Mesenchymal stem cell (in vitro differentiated cells and primary cell): ENCODE results near the gene LASP1NB.
A peak's percentile ranks its signal among the peaks of the same experiment; 100 is the strongest.
"Not testable (repeated sequence)": the region's sequence is repeated elsewhere in the genome, so short reads cannot be mapped to it uniquely, and the experiment has no call there.

Source experiments
- DNase-seq: peaks from one replicate; pipeline ENCODE4 v3.0.0-alpha.2; 2013
- H2AFZ ChIP-seq: one replicate; pipeline ENCODE4 v1.6.1; 2013; ENCODE audit warnings: low read depth, mild to moderate bottlenecking, control low read depth, inconsistent platforms, low read length, moderate library complexity
- H2AK5ac ChIP-seq: 2 replicates; pipeline ENCODE4 v1.6.1; 2013; ENCODE audit warnings: low read length, moderate library complexity, mild to moderate bottlenecking, inconsistent platforms; ENCODE audit not compliant: severe bottlenecking
- H2BK120ac ChIP-seq: one replicate; pipeline ENCODE4 v1.6.1; 2013; ENCODE audit warnings: low read depth, mild to moderate bottlenecking, inconsistent platforms, low read length, moderate library complexity
- H2BK12ac ChIP-seq, 2 experiments: one replicate each; pipeline ENCODE4 v1.6.1; 2013; ENCODE audit warnings: inconsistent platforms in 2 of 2, low read length in 2 of 2, mild to moderate bottlenecking in 2 of 2, moderate library complexity in 2 of 2, control low read depth in 1 of 2
- H2BK15ac ChIP-seq: one replicate; pipeline ENCODE4 v1.6.1; 2013; ENCODE audit warnings: mild to moderate bottlenecking, low read depth, inconsistent platforms; ENCODE audit not compliant: poor library complexity, severe bottlenecking
- H2BK5ac ChIP-seq: 2 replicates; pipeline ENCODE4 v1.6.1; 2013; ENCODE audit warnings: low read depth, mild to moderate bottlenecking, low read length, control low read depth, inconsistent platforms; ENCODE audit not compliant: poor library complexity, severe bottlenecking
- H3K14ac ChIP-seq, 2 experiments: one replicate each; pipeline ENCODE4 v1.6.1; 2013; ENCODE audit warnings: inconsistent platforms in 2 of 2, low read length in 2 of 2, control low read depth in 1 of 2, mild to moderate bottlenecking in 1 of 2, moderate library complexity in 1 of 2
- H3K18ac ChIP-seq, 2 experiments: one replicate each; pipeline ENCODE4 v1.6.1; 2013; ENCODE audit warnings: inconsistent platforms in 2 of 2, low read length in 2 of 2, control low read depth in 1 of 2, low read depth in 1 of 2, mild to moderate bottlenecking in 1 of 2
- H3K23ac ChIP-seq, 2 experiments: one replicate each; pipeline ENCODE4 v1.6.1; 2013; ENCODE audit warnings: inconsistent platforms in 2 of 2, low read length in 2 of 2, mild to moderate bottlenecking in 2 of 2, moderate library complexity in 2 of 2, control low read depth in 1 of 2
- H3K27ac ChIP-seq: 2 replicates; pipeline ENCODE4 v1.5.1; 2013; ENCODE audit warnings: mild to moderate bottlenecking, moderate library complexity, low read length, control low read depth, inconsistent platforms; ENCODE audit not compliant: poor library complexity, severe bottlenecking
- H3K27me3 ChIP-seq, 2 experiments: 2 replicates each; pipeline versions ENCODE4 v1.6.1 to v1.7.0; 2013; ENCODE audit warnings: low read length in 2 of 2, mild to moderate bottlenecking in 2 of 2, moderate library complexity in 2 of 2, control low read depth in 1 of 2, inconsistent platforms in 1 of 2; ENCODE audit not compliant: control insufficient read depth in 1 of 2, insufficient read depth in 1 of 2
- H3K36me3 ChIP-seq, 2 experiments: 2 replicates each; pipeline versions ENCODE4 v1.6.1 to v1.7.0; 2013; ENCODE audit warnings: low read length in 2 of 2, control low read depth in 1 of 2, inconsistent platforms in 1 of 2, low read depth in 1 of 2, mild to moderate bottlenecking in 1 of 2; ENCODE audit not compliant: insufficient read depth in 2 of 2, control insufficient read depth in 1 of 2
- H3K4ac ChIP-seq, 2 experiments: one replicate each; pipeline ENCODE4 v1.6.1; 2013; ENCODE audit warnings: inconsistent platforms in 2 of 2, low read length in 2 of 2, mild to moderate bottlenecking in 2 of 2, moderate library complexity in 2 of 2, control low read depth in 1 of 2, low read depth in 1 of 2
- H3K4me1 ChIP-seq: 2 replicates; pipeline ENCODE4 v1.6.1; 2013; ENCODE audit warnings: low read depth, low read length, control low read depth; ENCODE audit not compliant: control insufficient read depth, insufficient read depth
- H3K4me2 ChIP-seq: 2 replicates; pipeline ENCODE4 v1.6.1; 2013; ENCODE audit warnings: low read length, mild to moderate bottlenecking, inconsistent platforms; ENCODE audit not compliant: poor library complexity, severe bottlenecking
- H3K4me3 ChIP-seq, 2 experiments: 2 replicates each; pipeline versions ENCODE4 v1.5.1 to v1.7.0; 2013; ENCODE audit warnings: low read length in 2 of 2, mild to moderate bottlenecking in 2 of 2, control low read depth in 1 of 2, low read depth in 1 of 2; ENCODE audit not compliant: insufficient read depth in 1 of 2
- H3K79me1 ChIP-seq: replicated peaks from 2 replicates; pipeline ENCODE4 v1.6.1; 2013; ENCODE audit warnings: mild to moderate bottlenecking, control low read depth, low read length, inconsistent platforms; ENCODE audit not compliant: poor library complexity, severe bottlenecking
- H3K9ac ChIP-seq: 2 replicates; pipeline ENCODE4 v1.7.0; 2013; ENCODE audit warnings: mild to moderate bottlenecking, low read length, moderate library complexity
- H3K9me3 ChIP-seq: 2 replicates; pipeline ENCODE4 v1.7.0; 2013; ENCODE audit warnings: mild to moderate bottlenecking, low read length; ENCODE audit not compliant: control insufficient read depth
- H4K8ac ChIP-seq: one replicate; pipeline ENCODE4 v1.6.1; 2013; ENCODE audit warnings: inconsistent platforms, mild to moderate bottlenecking, low read length, moderate library complexity
- H4K91ac ChIP-seq: one replicate; pipeline ENCODE4 v1.6.1; 2013; ENCODE audit warnings: mild to moderate bottlenecking, low read length, inconsistent platforms
- WGBS: methylation state at CpG from one replicate; pipeline ENCODE4 v1.1.7; 2013; ENCODE audit warnings: mixed read lengths; 5-methylcytosine and 5-hydroxymethylcytosine counted together

The LASP1NB gene

DNA sequence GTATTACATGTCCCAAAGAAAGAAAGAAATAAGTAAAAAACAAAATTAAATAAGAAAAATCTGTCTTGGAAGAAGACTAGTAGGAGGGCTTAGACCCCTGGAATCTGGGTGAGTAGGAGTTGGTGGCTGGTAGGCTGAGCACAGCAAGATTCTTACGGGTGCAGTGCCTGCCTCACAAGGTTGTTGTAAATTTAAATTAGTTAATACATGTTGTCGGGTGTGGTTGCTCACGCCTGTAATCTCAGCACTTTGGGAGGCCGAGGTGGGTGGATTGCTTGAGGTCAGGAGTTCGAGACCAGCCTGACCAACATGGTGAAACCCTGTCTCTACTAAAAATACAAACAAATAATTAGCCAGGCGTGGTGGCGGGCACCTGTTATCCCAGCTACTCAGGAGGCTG, 28.4 kb downstream of the LASP1NB start:
- H3K79me1 ChIP-seq, H3K27me3 ChIP-seq, H2BK12ac ChIP-seq, H2BK15ac ChIP-seq, H2AFZ ChIP-seq, H3K14ac ChIP-seq, H3K4ac ChIP-seq, H2BK120ac ChIP-seq, H3K18ac ChIP-seq, H3K9me3 ChIP-seq, DNase-seq, H3K36me3 ChIP-seq, H3K4me1 ChIP-seq, H4K8ac ChIP-seq, H4K91ac ChIP-seq, H2AK5ac ChIP-seq, H3K27ac ChIP-seq, H2BK5ac ChIP-seq, H3K23ac ChIP-seq, H3K4me2 ChIP-seq, H3K4me3 ChIP-seq, H3K9ac ChIP-seq: not testable (repeated sequence)
- 94% methylated on average over 1 of the region's 7 CpGs for WGBS

DNA sequence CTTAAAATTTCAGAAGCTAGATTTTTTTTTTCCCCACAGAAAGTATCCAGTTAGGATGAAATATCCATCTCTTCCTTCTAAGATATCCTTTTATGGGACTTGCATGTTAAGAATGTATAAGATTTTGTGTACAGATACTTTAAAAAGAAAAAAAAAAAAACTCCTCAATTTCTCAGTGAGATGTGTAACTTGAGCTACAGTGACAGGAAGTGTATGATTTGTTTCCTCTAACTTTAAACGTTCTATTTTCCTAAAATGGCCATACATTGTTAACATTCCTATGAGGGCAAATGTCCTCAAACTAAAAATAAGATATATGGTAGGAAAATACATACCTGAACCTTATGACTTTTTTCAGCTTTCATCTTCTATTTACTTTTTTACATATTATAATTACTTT, 32.9 kb downstream of the LASP1NB start:
- H2BK5ac ChIP-seq: no peak overlapping the region
- no CpG with 5 or more reads among the region's 1 CpG for WGBS
- no peak overlapping the region for H2BK120ac ChIP-seq
- H4K91ac ChIP-seq: no peak overlapping the region
- H2BK15ac ChIP-seq: no peak overlapping the region
- H3K27me3 ChIP-seq: no peaks in the 10 kb centered on the region
- no peak overlapping the region for H4K8ac ChIP-seq
- no peaks in the 10 kb centered on the region for H3K79me1 ChIP-seq
- H2AK5ac ChIP-seq: no peak overlapping the region
- no peak overlapping the region for H2AFZ ChIP-seq
- no peak overlapping the region for H2BK12ac ChIP-seq
- H3K36me3 ChIP-seq: no peaks in the 10 kb centered on the region
- H3K9ac ChIP-seq: no peak overlapping the region
- H3K9me3 ChIP-seq: no peaks in the 10 kb centered on the region
- no peak overlapping the region for H3K18ac ChIP-seq
- no peak overlapping the region for H3K14ac ChIP-seq
- H3K23ac ChIP-seq: no peak overlapping the region
- DNase-seq: peak; percentile 22
- H3K27ac ChIP-seq: peak overlapping the region; percentile 87
- no peaks in the 10 kb centered on the region for H3K4me1 ChIP-seq
- no peak overlapping the region for H3K4me3 ChIP-seq
- H3K4me2 ChIP-seq: no peak overlapping the region
- H3K4ac ChIP-seq: no peak overlapping the region

DNA sequence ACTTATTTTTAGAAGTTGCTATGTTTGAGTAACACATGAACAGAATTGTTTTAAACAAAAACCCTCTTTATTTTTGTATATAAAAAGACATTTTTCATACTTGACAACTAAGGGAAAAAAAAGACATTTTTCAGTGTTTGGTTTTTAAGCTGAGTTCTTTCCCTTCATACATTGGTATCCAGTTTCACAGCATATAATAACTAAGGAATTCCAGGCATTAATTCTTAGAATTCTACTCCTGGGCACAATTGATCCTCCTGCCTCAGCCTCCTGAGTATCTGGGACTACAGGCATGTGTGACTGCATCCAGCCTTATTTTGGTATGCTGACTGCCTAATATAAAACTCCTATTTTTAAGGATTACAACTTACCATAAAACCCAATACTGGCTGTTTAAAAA, 33.3 kb downstream of the LASP1NB start:
- H3K18ac ChIP-seq: no peak overlapping the region
- peak overlapping the region; percentile 72 for H3K27ac ChIP-seq
- no peak overlapping the region for H2AK5ac ChIP-seq
- no peak overlapping the region for H3K9ac ChIP-seq
- no peak overlapping the region for H2BK120ac ChIP-seq
- H3K4ac ChIP-seq: no peak overlapping the region
- H2BK15ac ChIP-seq: no peak overlapping the region
- H4K91ac ChIP-seq: no peak overlapping the region
- H3K14ac ChIP-seq: no peak overlapping the region
- H3K4me2 ChIP-seq: no peak overlapping the region
- H2BK12ac ChIP-seq: no peak overlapping the region
- no peaks in the 10 kb centered on the region for H3K4me1 ChIP-seq
- no peaks in the 10 kb centered on the region for H3K27me3 ChIP-seq
- DNase-seq: no peak
- no peak overlapping the region for H2BK5ac ChIP-seq
- no peak overlapping the region for H3K4me3 ChIP-seq
- no peaks in the 10 kb centered on the region for H3K36me3 ChIP-seq
- no peak overlapping the region for H2AFZ ChIP-seq
- H4K8ac ChIP-seq: no peak overlapping the region
- H3K9me3 ChIP-seq: no peaks in the 10 kb centered on the region
- no peaks in the 10 kb centered on the region for H3K79me1 ChIP-seq
- H3K23ac ChIP-seq: no peak overlapping the region

DNA sequence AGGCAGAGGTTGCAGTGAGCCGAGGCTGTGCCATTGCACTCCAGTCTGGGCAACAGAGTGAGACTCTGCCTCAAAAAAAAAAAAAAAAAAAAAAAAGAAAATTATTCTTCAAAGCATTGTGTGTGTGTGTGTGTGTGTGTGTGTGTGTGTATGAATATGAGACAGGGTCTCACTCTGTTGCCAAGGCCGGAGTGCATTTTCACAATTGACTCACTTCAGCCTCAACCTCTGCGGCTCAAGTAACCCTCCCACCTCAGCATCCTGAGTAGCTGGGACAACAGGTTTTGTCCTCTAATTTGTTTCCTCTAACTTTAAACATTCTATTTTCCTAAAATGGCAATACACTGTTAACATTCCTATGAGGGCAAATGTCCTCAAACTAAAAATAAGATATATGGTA, 34.1 kb downstream of the LASP1NB start:
- Histone ChIP-seq H3K27me3 (no peaks in the 10 kb centered on the region), H2BK5ac (no peak overlapping the region), H2BK12ac (no peak overlapping the region), H2BK15ac (no peak overlapping the region), H3K27ac (no peak overlapping the region), H2AK5ac (no peak overlapping the region), H3K14ac (no peak overlapping the region), H3K18ac (no peak overlapping the region), H4K8ac (no peak overlapping the region), H3K9me3 (no peaks in the 10 kb centered on the region), H3K4me3 (no peak overlapping the region), H3K36me3 (no peaks in the 10 kb centered on the region), H3K9ac (no peak overlapping the region), H3K4me1 (no peaks in the 10 kb centered on the region), H2AFZ (no peak overlapping the region), H4K91ac (no peak overlapping the region), H3K4ac (no peak overlapping the region), H3K23ac (no peak overlapping the region), H3K4me2 (no peak overlapping the region), H2BK120ac (no peak overlapping the region), H3K79me1 (no peaks in the 10 kb centered on the region)
- WGBS: 100% methylated on average over 1 of the region's 3 CpGs
- no peak for DNase-seq
